C4-2B (cell line): ENCODE measurements around the gene SEC24D.

Experiments
- ZFX ChIP-seq: fragments of 450-650 bp; IDR thresholded peaks from 2 replicates; pipeline ENCODE4 v1.6.1; 2017
- TF ChIP-seq, protein P1 (sequence below): fragments of 450-650 bp; conservative IDR thresholded peaks from 2 replicates; pipeline ENCODE4 v1.5.1; 2017; ENCODE audit warnings: mild to moderate bottlenecking

DNA sequence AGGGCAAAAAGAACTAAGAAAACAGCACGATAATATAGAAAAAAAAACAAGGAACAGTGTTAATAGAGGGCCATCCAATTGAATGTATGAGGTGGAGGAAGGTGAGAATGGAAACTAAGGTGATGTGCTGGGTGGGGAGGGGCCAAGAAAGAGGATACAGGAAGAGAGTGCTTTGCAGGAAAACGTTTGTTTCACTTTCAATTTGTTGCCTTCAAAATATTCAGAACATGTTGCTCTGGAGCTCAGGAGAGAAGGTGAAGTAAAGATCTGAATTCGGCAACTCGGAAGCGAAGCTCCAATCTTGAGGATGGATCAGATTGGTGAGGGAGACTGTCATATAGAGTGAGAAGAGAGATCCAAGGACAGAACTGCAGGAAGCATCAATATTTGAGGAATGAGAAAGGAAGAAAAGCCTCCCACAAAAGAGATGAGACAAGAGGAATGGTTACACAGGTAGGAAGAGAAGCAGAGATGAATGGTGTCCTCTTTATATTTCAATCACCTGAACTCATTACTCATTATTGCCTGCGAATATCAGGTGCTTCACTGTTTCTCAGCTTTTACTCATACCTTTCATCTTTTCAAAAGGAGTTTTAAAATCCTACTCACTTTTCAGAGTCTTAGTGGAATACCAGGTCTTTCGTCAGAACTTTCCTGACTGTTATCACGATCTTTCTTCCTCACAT, 14.7 kb upstream of the SEC24D start:
- no peak for TF ChIP-seq ZFX
- TF ChIP-seq, protein P1, sequence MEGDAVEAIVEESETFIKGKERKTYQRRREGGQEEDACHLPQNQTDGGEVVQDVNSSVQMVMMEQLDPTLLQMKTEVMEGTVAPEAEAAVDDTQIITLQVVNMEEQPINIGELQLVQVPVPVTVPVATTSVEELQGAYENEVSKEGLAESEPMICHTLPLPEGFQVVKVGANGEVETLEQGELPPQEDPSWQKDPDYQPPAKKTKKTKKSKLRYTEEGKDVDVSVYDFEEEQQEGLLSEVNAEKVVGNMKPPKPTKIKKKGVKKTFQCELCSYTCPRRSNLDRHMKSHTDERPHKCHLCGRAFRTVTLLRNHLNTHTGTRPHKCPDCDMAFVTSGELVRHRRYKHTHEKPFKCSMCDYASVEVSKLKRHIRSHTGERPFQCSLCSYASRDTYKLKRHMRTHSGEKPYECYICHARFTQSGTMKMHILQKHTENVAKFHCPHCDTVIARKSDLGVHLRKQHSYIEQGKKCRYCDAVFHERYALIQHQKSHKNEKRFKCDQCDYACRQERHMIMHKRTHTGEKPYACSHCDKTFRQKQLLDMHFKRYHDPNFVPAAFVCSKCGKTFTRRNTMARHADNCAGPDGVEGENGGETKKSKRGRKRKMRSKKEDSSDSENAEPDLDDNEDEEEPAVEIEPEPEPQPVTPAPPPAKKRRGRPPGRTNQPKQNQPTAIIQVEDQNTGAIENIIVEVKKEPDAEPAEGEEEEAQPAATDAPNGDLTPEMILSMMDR, result no peak
